HG03469 (cell line): Measurements from ENCODE around the gene SMYD3.

Source experiments
- ATAC-seq: cut with Tn5 transposase; IDR thresholded peaks from one replicate; pipeline ENCODE4 v1.9.1; 2021; ENCODE audit warnings: mild to moderate bottlenecking, moderate library complexity, moderate number of reproducible peaks; ENCODE audit not compliant: unreplicated experiment

The SMYD3 gene

GRCh38 chr1:246471688-246472087 lies 35.4 kb downstream of the SMYD3 start:
- ATAC-seq: no peak

GRCh38 chr1:246470585-246470984 lies 36.5 kb downstream of the SMYD3 start:
- ATAC-seq: no peak

DNA sequence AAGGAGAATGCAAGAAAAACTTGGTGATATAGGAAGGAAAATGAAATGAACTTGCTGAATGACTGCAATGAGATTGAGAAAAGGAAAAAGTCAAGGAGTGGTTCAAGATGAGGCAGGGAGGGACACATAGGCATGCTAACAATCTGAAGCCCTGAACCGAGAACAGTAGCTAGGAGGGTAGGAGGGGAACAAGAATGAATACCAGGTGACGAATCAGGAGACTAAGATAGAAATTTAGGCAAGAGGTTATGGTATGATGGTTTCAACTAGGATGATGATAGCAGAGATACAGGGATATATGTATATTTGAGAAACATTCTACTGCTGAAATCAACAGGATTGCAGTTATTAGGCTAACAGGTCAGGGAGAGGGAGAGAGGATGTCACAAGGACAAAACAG lies 44.1 kb downstream of the SMYD3 start:
- no peak for ATAC-seq

DNA sequence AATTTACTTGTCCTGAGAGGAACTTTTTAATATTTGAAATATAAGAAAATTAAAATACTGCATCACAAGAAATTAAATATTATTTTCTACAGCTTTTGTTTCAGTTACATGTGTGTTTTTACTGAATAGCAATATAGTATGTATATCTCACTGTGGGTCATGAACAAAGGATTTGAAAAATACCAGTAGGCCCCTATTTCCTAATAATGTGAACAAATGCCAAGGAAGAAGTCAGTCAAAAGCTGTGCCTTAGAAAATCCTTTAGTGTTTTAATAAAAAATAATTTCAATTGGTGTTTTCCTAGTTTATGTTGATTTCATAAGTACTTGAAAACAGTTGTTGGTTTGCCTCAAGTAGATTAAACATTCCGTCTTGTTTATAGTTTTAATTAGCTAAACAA lies 46.7 kb downstream of the SMYD3 start:
- no peak for ATAC-seq

- no peak for ATAC-seq
Measured at GRCh38 chr1:246459221-246459620, 47.9 kb downstream of the SMYD3 start.

DNA sequence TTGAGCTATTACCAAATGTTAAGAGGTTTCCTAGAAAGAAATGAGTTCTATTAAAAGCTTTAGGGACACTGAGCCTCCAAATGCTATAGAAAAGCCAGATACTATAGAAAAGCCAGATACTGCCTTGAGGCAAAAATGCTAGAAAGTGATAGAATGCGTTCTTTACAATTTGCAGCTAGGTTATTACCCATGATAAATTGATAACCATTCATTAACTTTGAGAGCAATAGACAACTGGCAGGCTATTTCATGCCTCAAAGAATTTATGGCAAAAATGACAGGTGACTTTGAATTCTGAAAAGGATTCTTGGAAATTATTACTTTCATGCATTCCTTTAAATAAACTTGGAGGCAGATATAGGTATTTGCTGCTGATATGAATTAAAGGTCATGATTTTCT lies 51.6 kb downstream of the SMYD3 start:
- no peak for ATAC-seq

DNA sequence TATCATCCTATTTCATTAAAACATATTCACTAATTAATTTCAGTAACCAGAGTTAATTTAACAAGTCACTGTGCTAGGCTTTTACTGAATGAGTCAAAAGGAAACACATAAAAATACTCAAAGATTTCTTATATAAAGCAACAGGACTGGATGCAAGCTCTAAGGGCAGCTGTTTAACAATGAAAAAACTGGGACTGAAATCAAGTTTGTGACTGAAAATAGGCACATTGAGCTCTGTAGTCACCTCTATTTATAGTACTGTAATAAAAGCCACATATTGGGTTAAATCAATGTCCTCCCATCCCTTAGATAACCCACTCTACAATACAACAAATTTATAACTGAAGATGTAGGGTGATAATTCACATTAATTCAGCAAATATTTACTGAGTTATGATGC lies 52.4 kb downstream of the SMYD3 start:
- ATAC-seq: no peak

- no peak for ATAC-seq
Measured at GRCh38 chr1:246450611-246451251, 56.3 kb downstream of the SMYD3 start.

GRCh38 chr1:246448373-246448772 lies 58.7 kb downstream of the SMYD3 start:
- ATAC-seq: no peak

DNA sequence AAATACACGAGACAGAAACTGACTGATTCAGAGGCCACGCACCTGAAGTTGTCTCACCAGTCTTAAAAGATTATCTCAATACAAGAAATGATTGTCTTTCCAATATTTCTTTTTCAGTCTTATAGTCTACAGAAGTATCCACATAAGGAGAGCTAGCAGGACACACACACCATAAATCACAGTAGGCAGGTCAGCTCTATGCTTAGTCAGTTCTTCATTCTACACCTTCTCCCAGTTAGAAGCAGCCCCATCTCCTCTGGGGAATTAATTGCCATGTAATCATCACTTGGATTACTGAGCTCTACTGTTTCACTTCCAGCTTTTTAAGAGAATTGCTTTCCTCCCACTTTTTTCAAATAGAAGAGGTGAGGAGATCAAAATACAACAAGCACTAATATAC lies 59.6 kb downstream of the SMYD3 start:
- no peak for ATAC-seq

DNA sequence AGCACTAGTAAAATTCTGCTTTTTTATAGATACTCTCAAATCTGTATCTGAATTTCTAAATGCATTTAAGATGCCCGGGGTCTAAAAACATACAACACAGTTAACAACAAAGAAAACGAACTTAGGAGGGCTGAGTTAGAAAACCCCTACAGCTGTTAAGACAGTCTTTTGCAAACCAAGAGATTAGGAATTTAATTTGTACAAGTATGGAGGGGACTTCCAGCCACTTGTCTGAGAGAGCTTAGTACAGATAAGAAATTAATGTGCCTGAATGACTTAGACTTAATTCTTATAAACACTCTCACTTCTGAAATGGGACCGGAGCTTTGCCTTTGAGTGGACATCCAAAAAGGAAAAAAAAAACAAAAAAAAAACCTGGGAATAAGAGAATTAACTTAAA lies 61.6 kb downstream of the SMYD3 start:
- ATAC-seq: no peak

- ATAC-seq: no peak
Measured at GRCh38 chr1:246444617-246445016, 62.5 kb downstream of the SMYD3 start.

DNA sequence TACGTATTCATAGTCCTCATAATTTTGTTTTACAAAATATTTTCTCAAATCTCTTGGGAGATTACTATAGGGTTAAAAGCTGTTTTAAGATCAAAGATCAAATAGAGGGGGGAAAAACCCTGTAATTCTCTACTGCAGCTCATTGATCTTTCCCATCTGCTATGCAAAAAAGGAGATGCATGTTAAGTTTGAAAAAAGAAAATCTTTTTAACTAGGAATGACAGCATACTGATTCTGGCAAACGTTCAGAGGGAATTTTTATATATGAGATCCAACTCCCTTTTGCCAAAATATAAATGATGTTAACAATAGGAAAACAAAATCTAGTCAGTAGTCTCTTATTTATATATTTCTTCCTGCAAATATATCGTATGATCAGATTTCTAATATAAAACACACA lies 69.1 kb downstream of the SMYD3 start:
- ATAC-seq: no peak

DNA sequence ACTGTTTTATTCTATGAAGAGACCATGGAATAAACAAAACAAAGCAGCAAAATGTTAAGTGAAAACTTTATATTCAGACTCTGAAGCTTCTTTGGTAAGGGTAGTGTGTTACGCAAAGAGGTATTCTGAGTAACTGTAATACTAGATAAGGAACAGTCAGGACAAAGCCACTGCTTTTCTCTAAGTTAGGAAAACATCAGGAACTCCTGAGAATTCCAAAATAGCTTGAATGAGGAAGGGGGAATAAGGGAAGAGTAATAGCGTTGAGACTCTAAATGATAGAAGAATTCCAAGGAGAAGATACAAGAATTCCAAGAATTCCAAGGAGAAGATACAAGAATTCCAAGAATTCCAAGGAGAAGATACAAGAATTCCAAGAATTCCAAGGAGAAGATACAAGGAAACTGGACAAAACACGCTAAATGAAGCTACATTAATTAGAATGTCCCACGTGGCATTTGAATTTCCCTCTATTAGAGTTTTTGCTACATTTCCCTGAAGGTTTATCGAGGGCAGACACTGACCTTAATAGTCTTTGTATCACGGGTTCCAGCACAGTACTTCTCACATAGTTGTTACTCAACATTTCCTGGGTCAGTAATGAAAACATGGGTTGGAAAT lies 71.5 kb downstream of the SMYD3 start:
- no peak for ATAC-seq

GRCh38 chr1:246434335-246434734 lies 72.7 kb downstream of the SMYD3 start:
- ATAC-seq: no peak

DNA sequence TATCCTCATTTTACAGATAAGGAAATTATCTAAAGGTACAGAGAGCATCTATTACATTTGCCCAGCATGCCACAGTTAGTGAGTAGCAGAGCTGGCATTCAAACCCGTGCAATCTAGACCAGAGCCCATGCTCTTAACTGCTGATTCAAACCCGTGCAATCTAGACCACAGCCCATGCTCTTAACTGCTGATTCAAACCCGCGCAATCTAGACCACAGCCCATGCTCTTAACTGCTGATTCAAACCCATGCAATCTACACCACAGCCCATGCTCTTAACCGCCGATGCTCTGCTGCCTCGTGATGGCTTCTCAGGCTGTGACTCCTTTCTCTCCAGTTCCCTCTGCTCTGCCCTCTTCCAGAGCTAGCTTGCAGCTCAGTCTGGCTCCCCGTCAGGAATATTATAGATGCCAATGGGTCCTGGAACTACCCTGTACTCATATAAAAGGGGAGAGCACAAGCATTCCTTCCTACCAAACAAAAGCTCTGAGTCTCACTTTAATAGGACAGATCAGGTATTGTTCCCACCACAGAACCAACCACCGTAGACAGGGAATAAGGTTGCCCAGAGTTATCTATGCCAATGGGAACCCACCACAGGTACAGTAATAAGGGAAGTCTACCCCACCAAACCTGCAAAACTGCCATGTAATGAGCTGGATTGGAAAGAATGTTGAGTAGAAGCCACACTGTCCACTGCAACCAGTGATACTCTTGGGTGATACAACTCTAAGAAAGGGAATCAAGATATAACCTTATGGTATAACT lies 78.4 kb downstream of the SMYD3 start:
- no peak for ATAC-seq

- ATAC-seq: no peak
Measured at GRCh38 chr1:246427611-246428010, 79.5 kb downstream of the SMYD3 start.

DNA sequence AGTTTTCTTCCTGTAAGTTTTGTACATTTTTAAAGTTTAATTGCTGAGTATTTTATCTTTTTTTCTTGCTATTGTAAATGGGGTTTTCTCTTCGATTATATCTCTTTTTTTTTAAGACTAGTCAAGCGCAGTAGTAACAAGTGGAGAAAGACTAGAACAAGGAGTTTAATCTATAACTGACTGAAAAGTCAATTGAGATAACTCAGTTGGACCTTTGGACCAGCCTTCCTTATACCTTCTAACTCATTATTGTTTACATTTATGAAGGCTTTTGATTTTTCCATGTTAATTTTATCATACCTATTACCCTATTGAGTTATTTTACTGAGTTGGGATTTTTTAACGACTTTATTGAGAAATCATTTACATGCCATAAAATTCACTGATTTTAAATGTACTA lies 81.2 kb downstream of the SMYD3 start:
- ATAC-seq: no peak

DNA sequence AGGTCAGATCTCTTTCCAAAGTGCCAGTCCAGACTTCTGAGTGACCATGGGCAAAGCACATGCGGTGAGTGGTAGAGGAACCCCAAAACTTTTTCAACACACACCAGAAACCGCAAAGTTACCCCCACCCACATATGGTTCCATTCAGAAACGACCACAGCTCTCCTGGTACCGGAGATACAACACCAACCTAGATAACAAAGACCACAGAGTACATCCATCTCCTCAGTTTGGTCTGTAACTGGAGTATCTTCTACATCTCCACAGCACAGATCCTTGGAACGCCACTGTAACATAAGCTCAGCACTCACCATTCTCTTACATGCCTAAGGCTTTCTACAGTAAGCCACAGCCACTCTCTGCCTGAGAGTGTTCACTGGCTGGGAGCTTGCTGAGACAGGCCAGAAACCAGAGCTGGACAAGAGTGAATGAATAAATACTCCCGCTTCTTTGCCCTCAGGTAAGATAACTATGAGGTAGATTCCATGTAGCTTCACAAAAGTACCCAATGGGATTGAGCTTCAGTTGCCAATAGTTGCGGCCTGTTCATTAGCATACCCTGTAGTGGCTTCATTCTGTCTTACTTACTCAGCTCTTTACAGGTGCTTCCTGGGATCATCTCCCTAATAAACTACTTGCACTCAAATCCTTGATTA lies 81.8 kb downstream of the SMYD3 start:
- no peak for ATAC-seq

GRCh38 chr1:246420300-246420699 lies 86.8 kb downstream of the SMYD3 start:
- ATAC-seq: no peak

DNA sequence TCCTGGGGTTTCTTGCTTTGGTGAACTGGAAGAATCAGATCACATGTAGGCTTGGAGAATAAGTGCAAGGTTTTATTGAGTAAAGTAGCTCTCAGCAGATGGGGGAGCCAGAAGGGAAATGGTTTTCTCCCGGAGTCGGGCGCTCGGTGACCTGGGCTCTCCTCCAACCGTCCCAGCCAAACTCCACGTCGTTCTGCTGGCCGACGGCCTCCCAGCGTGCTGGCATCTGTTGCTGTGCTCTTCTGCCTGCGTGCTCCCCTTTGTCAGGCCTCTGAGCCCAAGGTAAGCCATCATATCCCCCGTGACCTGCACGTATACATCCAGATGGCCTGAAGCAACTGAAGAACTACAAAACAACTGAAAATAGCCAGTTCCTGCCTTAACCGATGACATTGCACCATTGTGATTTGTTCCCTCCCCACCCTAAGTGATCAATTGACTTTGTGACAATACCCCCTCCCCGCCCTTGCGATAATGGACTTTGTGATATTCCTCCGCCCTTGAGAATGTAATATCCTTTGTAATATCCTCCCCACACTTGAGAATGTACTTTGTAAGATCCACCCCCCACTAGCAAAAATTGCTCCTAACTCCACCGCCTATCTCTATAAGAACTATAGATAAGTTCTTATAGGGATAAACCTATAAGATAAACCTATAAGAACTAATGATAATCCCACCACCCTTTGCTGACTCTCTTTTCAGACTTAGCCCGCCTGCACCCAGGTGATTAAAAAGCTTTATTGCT lies 88.3 kb downstream of the SMYD3 start:
- no peak for ATAC-seq
